Measurements from ENCODE around the gene TMEM179.

Gene TMEM179

DNA sequence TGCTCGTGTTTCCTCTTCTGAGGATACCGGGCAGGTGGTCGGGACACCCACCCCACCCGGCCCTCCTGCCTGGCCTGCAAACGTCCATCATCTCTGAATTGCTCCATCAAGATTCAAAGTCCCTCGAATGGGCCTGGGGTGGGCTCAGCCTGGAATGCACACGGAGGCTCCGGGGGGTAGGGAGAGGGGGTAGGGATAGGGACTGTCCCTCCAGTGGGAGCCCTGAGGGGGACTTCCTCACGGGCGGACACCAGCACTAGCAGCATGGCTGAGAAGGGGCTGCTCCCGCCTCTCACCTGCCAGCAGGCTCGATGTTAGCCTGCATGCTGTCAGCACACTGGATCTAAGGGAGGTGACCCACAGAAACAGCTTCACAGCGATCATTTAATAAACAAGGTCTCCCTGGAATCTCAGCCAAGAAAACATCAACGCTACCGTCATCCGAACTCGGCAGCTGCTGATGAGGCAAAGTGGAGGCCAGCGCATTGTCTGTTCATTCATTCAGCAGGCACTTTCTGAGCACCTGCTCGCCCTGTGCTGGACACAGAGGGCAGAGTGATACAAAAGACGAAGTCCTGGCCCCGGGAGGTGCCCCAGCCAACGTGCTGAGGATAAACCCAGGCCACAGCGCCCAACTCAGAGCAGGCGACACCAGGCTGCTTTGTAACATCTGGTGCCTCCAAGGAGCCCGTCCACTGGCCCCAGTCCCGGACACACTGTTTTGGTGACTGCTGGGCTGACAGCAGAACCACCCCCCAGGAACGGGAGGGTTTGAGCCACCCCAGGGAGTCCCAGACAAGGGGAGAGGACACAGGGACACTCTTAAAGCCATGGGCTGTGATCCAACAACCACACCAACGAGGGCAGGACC is 6.3 kb downstream of the TMEM179 start:
- TF ChIP-seq, protein P1, sequence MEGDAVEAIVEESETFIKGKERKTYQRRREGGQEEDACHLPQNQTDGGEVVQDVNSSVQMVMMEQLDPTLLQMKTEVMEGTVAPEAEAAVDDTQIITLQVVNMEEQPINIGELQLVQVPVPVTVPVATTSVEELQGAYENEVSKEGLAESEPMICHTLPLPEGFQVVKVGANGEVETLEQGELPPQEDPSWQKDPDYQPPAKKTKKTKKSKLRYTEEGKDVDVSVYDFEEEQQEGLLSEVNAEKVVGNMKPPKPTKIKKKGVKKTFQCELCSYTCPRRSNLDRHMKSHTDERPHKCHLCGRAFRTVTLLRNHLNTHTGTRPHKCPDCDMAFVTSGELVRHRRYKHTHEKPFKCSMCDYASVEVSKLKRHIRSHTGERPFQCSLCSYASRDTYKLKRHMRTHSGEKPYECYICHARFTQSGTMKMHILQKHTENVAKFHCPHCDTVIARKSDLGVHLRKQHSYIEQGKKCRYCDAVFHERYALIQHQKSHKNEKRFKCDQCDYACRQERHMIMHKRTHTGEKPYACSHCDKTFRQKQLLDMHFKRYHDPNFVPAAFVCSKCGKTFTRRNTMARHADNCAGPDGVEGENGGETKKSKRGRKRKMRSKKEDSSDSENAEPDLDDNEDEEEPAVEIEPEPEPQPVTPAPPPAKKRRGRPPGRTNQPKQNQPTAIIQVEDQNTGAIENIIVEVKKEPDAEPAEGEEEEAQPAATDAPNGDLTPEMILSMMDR (conservative IDR thresholded peaks at IDR 0.05; ENCODE audit: low read length): no peak
- no peak for DNase-seq (ENCODE audit: low read depth)
- no peak overlapping the region for H3K4me3 ChIP-seq (ENCODE audit: low read length)

- DNase-seq (ENCODE audit: low read depth): no peak
- TF ChIP-seq, protein P1 (conservative IDR thresholded peaks at IDR 0.05; ENCODE audit: low read length): no peak
- no peak overlapping the region for H3K4me3 ChIP-seq (ENCODE audit: low read length)
Measured at GRCh38 chr14:104597576-104597975, 7.0 kb downstream of the TMEM179 start.

- H3K4me3 ChIP-seq (ENCODE audit: low read length): no peak overlapping the region
- TF ChIP-seq, protein P1 (conservative IDR thresholded peaks at IDR 0.05; ENCODE audit: low read length): no peak
- no peak for DNase-seq (ENCODE audit: low read depth)
Measured at GRCh38 chr14:104596927-104597351, 7.6 kb downstream of the TMEM179 start.

- DNase-seq (ENCODE audit: low read depth): no peak
- TF ChIP-seq, protein P1 (conservative IDR thresholded peaks at IDR 0.05; ENCODE audit: low read length): no peak
- no peak overlapping the region for H3K4me3 ChIP-seq (ENCODE audit: low read length)
Measured at GRCh38 chr14:104596451-104596918, 8.1 kb downstream of the TMEM179 start.

GRCh38 chr14:104595911-104596450 is 8.6 kb downstream of the TMEM179 start:
- TF ChIP-seq, protein P1 (conservative IDR thresholded peaks at IDR 0.05; ENCODE audit: low read length): no peak
- DNase-seq (ENCODE audit: low read depth): no peak
- H3K4me3 ChIP-seq (ENCODE audit: low read length): no peak overlapping the region

DNA sequence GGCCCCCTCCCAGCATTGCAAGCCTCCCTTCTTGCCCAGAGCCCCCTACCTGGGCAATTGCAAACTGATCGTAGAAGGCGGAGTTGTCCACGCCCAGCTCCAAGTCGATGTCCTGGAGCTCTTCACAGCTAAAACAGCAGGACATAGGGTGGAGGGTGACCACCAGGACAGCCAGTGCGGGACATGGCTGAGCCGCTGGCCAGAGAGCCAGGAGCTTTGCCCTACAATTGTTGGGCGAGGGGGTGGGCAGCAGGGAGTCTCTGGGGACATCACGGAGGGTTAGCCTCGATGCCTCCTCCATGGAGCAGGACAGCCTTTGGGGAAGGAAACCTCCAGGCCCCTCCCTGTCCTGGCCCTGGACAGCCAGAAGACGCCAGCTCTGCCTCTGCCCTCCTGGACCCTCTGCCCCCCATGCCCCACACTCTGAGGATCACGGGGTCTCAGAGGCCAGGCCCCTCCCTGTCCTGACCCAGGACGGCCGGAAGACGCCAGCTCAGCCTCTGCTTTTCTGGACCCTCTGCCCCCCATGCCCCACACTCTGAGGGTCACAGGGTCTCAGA is 9.4 kb downstream of the TMEM179 start:
- DNase-seq (ENCODE audit: low read depth): no peak
- TF ChIP-seq, protein P1 (conservative IDR thresholded peaks at IDR 0.05; ENCODE audit: low read length): no peak
- no peak overlapping the region for H3K4me3 ChIP-seq (ENCODE audit: low read length)
